T-cell (primary cell): ENCODE data around the gene CXCL8. TPM values are rescaled to one million over a fixed set of nuclear protein-coding genes. Genes with fewer than 3 reads are reported as not detected.

ENCODE experiments used
- ATAC-seq, 4 experiments: fragments of 200-7000 bp in 3 of 4; fragments of 150-1000 bp in 1 of 4; cut with Tn5 transposase; replicated peaks in 1 of 4; 1 replicate in 3 of 4; 2 replicates in 1 of 4; pipeline ENCODE4 v1.10.0; 2021; ENCODE audit warnings: moderate library complexity in 3 of 4, mild to moderate bottlenecking in 2 of 4, moderate number of reproducible peaks in 1 of 4
- CTCF ChIA-PET, 2 donors: fragments of 300-600 bp; sonication (Branson Sonifier 250); formaldehyde crosslinking; loops; one replicate each; lab custom pipeline; 2022; ENCODE audit warnings: antibody characterized with exemption in 2 of 2; lab: Charles Lee
- POLR2A ChIA-PET, 2 donors: fragments of 300-600 bp; sonication (Branson Sonifier 250); formaldehyde crosslinking; loops; one replicate each; lab custom pipeline; 2022; ENCODE audit warnings: antibody characterized with exemption in 2 of 2; lab: Charles Lee
- DNase-seq, 35 experiments: peaks; one replicate each; pipeline versions ENCODE4 v3.0.0 to v3.0.0-alpha.2; 2013 to 2023
- H3K27ac ChIP-seq: one replicate; pipeline ENCODE4 v1.5.1; 2013; ENCODE audit warnings: low read length
- H3K27me3 ChIP-seq, 2 experiments: replicated peaks in 1 of 2; 1 replicate in 1 of 2; 2 replicates in 1 of 2; pipeline versions ENCODE4 v1.6.1 to v1.7.0; 2013; ENCODE audit warnings: low read length in 1 of 2, mixed read lengths in 1 of 2; ENCODE audit not compliant: control insufficient read depth in 2 of 2, insufficient read depth in 2 of 2; ENCODE audit errors: extremely low read depth in 1 of 2
- H3K36me3 ChIP-seq, 2 donors: 1 replicate in 1 of 2; 2 replicates in 1 of 2; pipeline versions ENCODE4 v1.6.1 to v1.7.0; 2013; ENCODE audit warnings: low read length in 1 of 2; ENCODE audit not compliant: control insufficient read depth in 2 of 2, insufficient read depth in 1 of 2; ENCODE audit errors: extremely low read depth in 1 of 2
- H3K4me1 ChIP-seq, 2 experiments: 1 replicate in 1 of 2; 2 replicates in 1 of 2; pipeline versions ENCODE4 v1.6.1 to v1.7.0; 2013; ENCODE audit warnings: low read length in 2 of 2, mixed read lengths in 1 of 2; ENCODE audit not compliant: insufficient read depth in 2 of 2, control insufficient read depth in 1 of 2; ENCODE audit errors: extremely low read depth in 1 of 2
- H3K4me3 ChIP-seq, 2 donors: 1 replicate in 1 of 2; 2 replicates in 1 of 2; pipeline versions ENCODE4 v1.5.1 to v1.7.0; 2013; ENCODE audit warnings: mild to moderate bottlenecking in 2 of 2, low read length in 1 of 2, moderate library complexity in 1 of 2; ENCODE audit not compliant: control insufficient read depth in 1 of 2; ENCODE audit errors: extremely low read depth in 1 of 2
- H3K9me3 ChIP-seq: 2 replicates; pipeline ENCODE4 v1.7.0; 2013
- H3K27ac Mint-ChIP-seq, 2 donors: one replicate each; pipeline ENCODE4 v1.8.0; 2020 to 2021; ENCODE audit warnings: mild to moderate bottlenecking in 2 of 2, mixed read lengths in 2 of 2
- H3K27me3 Mint-ChIP-seq, 2 donors: one replicate each; pipeline ENCODE4 v1.8.0; 2021 to 2022; ENCODE audit warnings: mixed read lengths in 2 of 2
- H3K36me3 Mint-ChIP-seq: one replicate; pipeline ENCODE4 v1.8.0; 2021; ENCODE audit warnings: mixed read lengths
- H3K4me1 Mint-ChIP-seq, 3 donors: one replicate each; pipeline ENCODE4 v1.8.0; 2020 to 2022; ENCODE audit warnings: mixed read lengths in 3 of 3, mild to moderate bottlenecking in 1 of 3
- H3K4me3 Mint-ChIP-seq, 3 donors: one replicate each; pipeline ENCODE4 v1.8.0; 2020 to 2022; ENCODE audit warnings: mild to moderate bottlenecking in 3 of 3, mixed read lengths in 3 of 3, moderate library complexity in 3 of 3
- H3K9me3 Mint-ChIP-seq, 3 donors: one replicate each; pipeline ENCODE4 v1.8.0; 2020 to 2022; ENCODE audit warnings: mixed read lengths in 3 of 3
- WGBS: methylation state at CpG from one replicate; pipeline ENCODE4 v1.1.5; 2013; ENCODE audit warnings: missing lambda C conversion rate; ENCODE audit not compliant: insufficient coverage; 5-methylcytosine and 5-hydroxymethylcytosine counted together
- total RNA-seq, 35 experiments: library from RNA in 6 of 35; stranded (reverse) in 6 of 35; fragments of 120-200 nt in 1 of 35; gene quantifications; one replicate each; pipeline versions ENCODE4 v1.2.1 to v1.2.4 and lab custom pipeline; 2013 to 2026

CXCL8 gene
- total RNA-seq, 5 donors from 2014 or later (not counting 1 experiment from before 2014, with no cell fraction given), result 0.39 to 1.4 (median 0.67) TPM

DNA sequence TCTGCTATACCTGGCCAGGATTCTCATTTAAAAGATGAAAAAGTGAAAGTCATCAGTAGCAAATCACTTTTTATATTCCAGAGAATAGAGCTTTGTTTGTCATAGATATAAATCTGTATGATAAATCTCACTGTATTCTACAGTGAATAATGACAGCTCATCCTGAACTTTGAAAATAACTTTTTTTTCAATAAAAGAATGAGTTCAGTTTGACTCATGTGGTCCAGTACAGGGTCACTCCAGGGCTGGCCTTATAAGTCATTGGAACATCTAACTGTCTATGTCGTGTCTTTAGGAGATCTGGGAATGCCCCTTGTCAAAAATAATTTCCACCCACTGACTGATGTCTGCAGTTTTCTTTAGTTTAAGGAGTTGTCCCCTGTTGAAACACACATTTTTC lies 18.5 kb upstream of the CXCL8 start:
- H3K27ac ChIP-seq, result no peak overlapping the region
- no peaks in the 10 kb centered on the region for H3K27me3 ChIP-seq
- H3K4me3 ChIP-seq, result no peak overlapping the region
- no CpG with 5 or more reads among the region's 1 CpG for WGBS
- DNase-seq, result no peak
- CTCF ChIA-PET, result no interaction called here
- no peaks in the 10 kb centered on the region for H3K4me1 ChIP-seq
- no peak for ATAC-seq
- H3K9me3 Mint-ChIP-seq, result no peaks in the 10 kb centered on the region
- H3K36me3 Mint-ChIP-seq, result no peaks in the 10 kb centered on the region
- H3K36me3 ChIP-seq, result no peaks in the 10 kb centered on the region
- H3K4me1 Mint-ChIP-seq, result no peaks in the 10 kb centered on the region
- no peaks in the 10 kb centered on the region for H3K27me3 Mint-ChIP-seq
- H3K4me3 Mint-ChIP-seq, result no peak overlapping the region
- no peaks in the 10 kb centered on the region for H3K9me3 ChIP-seq
- no peak overlapping the region for H3K27ac Mint-ChIP-seq
- POLR2A ChIA-PET, result no interaction called here

DNA sequence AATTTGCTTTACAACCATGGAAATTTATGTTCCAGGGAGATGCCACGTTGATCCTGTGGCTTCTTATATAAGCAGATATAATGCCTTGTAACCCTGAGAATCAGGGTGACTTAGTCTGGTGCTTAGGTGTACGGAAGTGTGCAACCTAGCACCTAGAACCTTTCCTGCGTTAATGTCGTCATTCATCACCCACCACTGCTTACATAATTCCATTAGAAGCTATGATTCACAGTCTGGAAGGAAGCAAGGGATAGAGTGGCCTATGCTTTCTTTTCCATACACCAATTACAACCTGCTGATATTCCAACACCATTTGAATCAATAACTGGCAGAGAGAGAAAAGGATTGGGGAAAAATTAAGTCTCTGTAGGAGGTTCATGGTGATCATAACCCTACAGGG lies 17.3 kb upstream of the CXCL8 start:
- H3K4me1 ChIP-seq, result no peaks in the 10 kb centered on the region
- H3K27ac Mint-ChIP-seq, result no peak overlapping the region
- H3K36me3 ChIP-seq, result no peaks in the 10 kb centered on the region
- no peaks in the 10 kb centered on the region for H3K9me3 ChIP-seq
- no peak overlapping the region for H3K4me3 Mint-ChIP-seq
- no peak for ATAC-seq
- H3K27me3 ChIP-seq, result no peaks in the 10 kb centered on the region
- no peak overlapping the region for H3K4me3 ChIP-seq
- no peaks in the 10 kb centered on the region for H3K9me3 Mint-ChIP-seq
- no peak for DNase-seq
- H3K36me3 Mint-ChIP-seq, result no peaks in the 10 kb centered on the region
- H3K27ac ChIP-seq, result no peak overlapping the region
- no CpG with 5 or more reads among the region's 4 CpGs for WGBS
- ChIA-PET CTCF (no interaction called here), POLR2A (no interaction called here)
- H3K4me1 Mint-ChIP-seq, result no peaks in the 10 kb centered on the region
- no peaks in the 10 kb centered on the region for H3K27me3 Mint-ChIP-seq

DNA sequence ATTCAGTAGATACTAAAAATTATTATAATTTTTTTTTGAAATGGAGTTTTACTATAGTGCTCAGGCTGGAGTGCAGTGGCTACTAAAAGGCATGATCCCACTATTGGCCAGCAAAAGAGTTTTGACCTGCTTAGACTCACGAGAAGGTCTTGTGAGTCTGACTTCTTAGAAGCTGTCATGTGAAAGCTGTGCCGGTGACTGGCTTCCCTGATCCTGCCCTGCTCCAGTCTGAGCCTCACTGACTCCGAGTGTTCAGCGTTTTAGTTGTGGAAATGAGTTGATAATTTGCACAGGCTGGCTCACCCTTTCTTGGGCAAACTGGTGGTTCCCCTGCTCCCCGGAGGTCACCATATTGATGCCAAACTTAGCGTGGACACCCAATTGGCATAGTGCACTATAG lies 16.4 kb upstream of the CXCL8 start:
- H3K36me3 Mint-ChIP-seq, result no peaks in the 10 kb centered on the region
- H3K27ac ChIP-seq, result no peak overlapping the region
- H3K4me3 ChIP-seq, result no peak overlapping the region
- no peak for DNase-seq
- no peaks in the 10 kb centered on the region for H3K9me3 ChIP-seq
- no peak overlapping the region for H3K27ac Mint-ChIP-seq
- H3K4me1 Mint-ChIP-seq, result no peaks in the 10 kb centered on the region
- H3K4me1 ChIP-seq, result no peaks in the 10 kb centered on the region
- POLR2A ChIA-PET, result no interaction called here
- H3K36me3 ChIP-seq, result no peaks in the 10 kb centered on the region
- CTCF ChIA-PET, result no interaction called here
- no peak overlapping the region for H3K4me3 Mint-ChIP-seq
- WGBS, result 90% methylated on average over 5 of the region's 6 CpGs
- no peaks in the 10 kb centered on the region for H3K27me3 ChIP-seq
- no peaks in the 10 kb centered on the region for H3K9me3 Mint-ChIP-seq
- no peaks in the 10 kb centered on the region for H3K27me3 Mint-ChIP-seq
- no peak for ATAC-seq

DNA sequence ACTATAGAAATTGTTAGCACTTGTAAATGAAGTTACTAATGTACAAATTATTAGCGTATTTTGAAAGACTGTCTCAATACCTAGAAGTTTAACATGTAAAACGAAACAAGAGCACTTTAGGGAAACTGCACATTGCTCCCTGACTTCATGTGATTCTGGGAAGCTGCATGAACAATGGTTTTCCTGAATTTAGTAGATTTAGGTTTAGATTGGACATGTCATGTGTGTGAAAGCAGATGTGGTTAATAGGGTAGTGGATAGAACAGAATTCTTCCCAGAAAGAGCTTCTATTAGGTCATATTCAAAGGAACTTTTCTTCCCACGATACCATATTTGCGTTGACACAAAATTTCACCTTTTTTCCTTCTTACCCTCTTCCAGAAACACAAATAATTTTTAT lies 14.9 kb upstream of the CXCL8 start:
- CTCF ChIA-PET, result no interaction called here
- Mint-ChIP-seq H3K27me3 (no peaks in the 10 kb centered on the region), H3K4me1 (no peaks in the 10 kb centered on the region), H3K27ac (no peak overlapping the region), H3K9me3 (no peaks in the 10 kb centered on the region), H3K36me3 (no peaks in the 10 kb centered on the region), H3K4me3 (no peak overlapping the region)
- no peaks in the 10 kb centered on the region for H3K27me3 ChIP-seq
- no peaks in the 10 kb centered on the region for H3K9me3 ChIP-seq
- H3K27ac ChIP-seq, result no peak overlapping the region
- ATAC-seq (no peak), DNase-seq (no peak)
- POLR2A ChIA-PET, result no interaction called here
- H3K36me3 ChIP-seq, result no peaks in the 10 kb centered on the region
- no CpG with 5 or more reads among the region's 4 CpGs for WGBS
- no peaks in the 10 kb centered on the region for H3K4me1 ChIP-seq
- no peak overlapping the region for H3K4me3 ChIP-seq

DNA sequence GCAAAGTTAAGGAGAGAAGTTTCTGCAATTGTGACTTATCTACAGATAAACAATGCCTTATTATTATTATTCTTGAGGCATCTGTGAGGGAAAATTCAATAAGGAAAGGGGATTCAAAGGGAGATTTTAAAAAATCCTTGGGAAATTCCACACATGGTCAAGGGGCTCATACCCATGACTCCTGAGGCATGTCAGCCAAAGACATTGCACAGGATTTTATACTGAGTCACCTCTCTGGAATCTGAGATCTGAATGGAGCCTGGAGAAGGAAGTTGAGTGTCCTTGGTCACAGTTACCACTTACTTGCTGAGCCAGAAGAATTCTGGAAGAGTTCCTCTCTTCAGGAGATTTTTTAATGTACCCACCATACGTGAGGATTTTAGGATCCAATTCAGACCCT lies 14.4 kb upstream of the CXCL8 start:
- H3K4me3 Mint-ChIP-seq, result no peak overlapping the region
- ATAC-seq (no peak), DNase-seq (no peak)
- no peaks in the 10 kb centered on the region for H3K36me3 ChIP-seq
- H3K27ac ChIP-seq, result no peak overlapping the region
- POLR2A ChIA-PET, result no interaction called here
- no peaks in the 10 kb centered on the region for H3K36me3 Mint-ChIP-seq
- no peaks in the 10 kb centered on the region for H3K9me3 Mint-ChIP-seq
- no peaks in the 10 kb centered on the region for H3K9me3 ChIP-seq
- H3K4me3 ChIP-seq, result no peak overlapping the region
- no peaks in the 10 kb centered on the region for H3K27me3 Mint-ChIP-seq
- WGBS, result no CpG with 5 or more reads among the region's 1 CpG
- no peak overlapping the region for H3K27ac Mint-ChIP-seq
- H3K27me3 ChIP-seq, result no peaks in the 10 kb centered on the region
- H3K4me1 Mint-ChIP-seq, result no peaks in the 10 kb centered on the region
- CTCF ChIA-PET, result no interaction called here
- no peaks in the 10 kb centered on the region for H3K4me1 ChIP-seq

DNA sequence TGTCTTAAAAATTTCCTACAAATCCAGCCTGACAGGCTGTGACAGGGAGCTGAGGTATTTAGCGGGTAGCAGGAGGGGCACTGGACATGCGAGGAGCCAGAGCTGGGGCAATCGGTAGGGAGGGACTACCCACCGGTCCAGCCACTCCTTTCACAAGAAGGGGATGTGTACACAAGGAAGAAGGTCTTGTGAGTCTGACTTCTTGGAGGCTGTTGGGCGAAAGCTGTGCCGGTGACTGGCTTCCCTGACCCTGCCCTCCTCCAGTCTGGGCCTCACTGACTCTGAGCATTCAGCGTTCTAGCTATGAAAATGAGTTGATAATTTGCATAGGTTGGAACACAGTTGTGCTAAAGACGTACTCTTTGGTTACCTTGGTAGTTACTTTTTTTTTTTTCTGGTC lies 12.7 kb upstream of the CXCL8 start:
- POLR2A ChIA-PET, result interaction anchor here in 1 of 2 donors (0.8 kb wide), 1 partner anchor 11 kb away, joined by 5 read pairs; no protein-coding TSS in a partner anchor
- Histone ChIP-seq H3K36me3 (no peaks in the 10 kb centered on the region), H3K9me3 (no peaks in the 10 kb centered on the region), H3K4me3 (no peak overlapping the region), H3K27ac (no peak overlapping the region), H3K27me3 (no peaks in the 10 kb centered on the region), H3K4me1 (no peaks in the 10 kb centered on the region)
- CTCF ChIA-PET, result interaction anchor here (0.6 to 1.2 kb wide), 2 partner anchors 9 to 10 kb away, joined by 3 to 4 read pairs; no protein-coding TSS in a partner anchor
- no peak overlapping the region for H3K27ac Mint-ChIP-seq
- no peaks in the 10 kb centered on the region for H3K9me3 Mint-ChIP-seq
- 83% methylated on average over 1 of the region's 8 CpGs for WGBS
- H3K4me1 Mint-ChIP-seq, result no peaks in the 10 kb centered on the region
- H3K4me3 Mint-ChIP-seq, result no peak overlapping the region
- DNase-seq, result no peak
- H3K27me3 Mint-ChIP-seq, result no peaks in the 10 kb centered on the region
- H3K36me3 Mint-ChIP-seq, result no peaks in the 10 kb centered on the region
- no peak for ATAC-seq
